Colonic mucosa (tissue), 4 donors: ENCODE results near the gene ISOC2. TPM values are rescaled to one million over a fixed set of nuclear protein-coding genes. Genes with fewer than 3 reads are reported as not detected.

Experiments
- DNase-seq: peaks from one replicate; pipeline ENCODE4 v3.0.0-alpha.2; 2020
- H3K27ac ChIP-seq: fragments of 200-600 bp; one replicate; pipeline ENCODE4 v1.8.0; 2021
- H3K27me3 ChIP-seq: fragments of 200-600 bp; one replicate; pipeline ENCODE4 v1.8.0; 2021
- H3K36me3 ChIP-seq: fragments of 200-600 bp; one replicate; pipeline ENCODE4 v1.8.0; 2021
- H3K4me1 ChIP-seq: fragments of 200-600 bp; one replicate; pipeline ENCODE4 v1.8.0; 2021; ENCODE audit warnings: mild to moderate bottlenecking
- H3K4me3 ChIP-seq: fragments of 200-600 bp; one replicate; pipeline ENCODE4 v1.8.0; 2021
- H3K9ac ChIP-seq, 2 donors: one replicate each; pipeline ENCODE4 v1.7.0; 2013; ENCODE audit warnings: control low read depth in 2 of 2, low read depth in 2 of 2, low read length in 2 of 2
- H3K9me3 ChIP-seq: fragments of 200-600 bp; one replicate; pipeline ENCODE4 v1.8.0; 2021
- intact Hi-C: fragments of 100-400 bp; cut with DNase I; formaldehyde crosslinking; loops from one replicate; pipeline ENCODE4 v1.14.1; 2022
- total RNA-seq, 2 donors: library from RNA; stranded (reverse); fragmentation: NEBNext Ultra II Directional in 1 of 2; extraction: Animal tissue kit (Norgen Biotek cat#: 25700) in 1 of 2; gene quantifications; one replicate each; pipeline ENCODE4 v1.2.1, GENCODE V29; 2021
- TF ChIP-seq, protein P1 (sequence below): fragments of 200-600 bp; IDR thresholded peaks from one replicate; pipeline ENCODE4 v1.8.0; 2022; ENCODE audit warnings: antibody characterized with exemption, mild to moderate bottlenecking
- donor health status: healthy.
- donor health status: DM: no; HTN: no; CAD: no.
- donor health status: DM: no; HTN: no; CAD: no.

The ISOC2 gene
- total RNA-seq, 2 donors from 2014 or later: 89.8 to 132 TPM

DNA sequence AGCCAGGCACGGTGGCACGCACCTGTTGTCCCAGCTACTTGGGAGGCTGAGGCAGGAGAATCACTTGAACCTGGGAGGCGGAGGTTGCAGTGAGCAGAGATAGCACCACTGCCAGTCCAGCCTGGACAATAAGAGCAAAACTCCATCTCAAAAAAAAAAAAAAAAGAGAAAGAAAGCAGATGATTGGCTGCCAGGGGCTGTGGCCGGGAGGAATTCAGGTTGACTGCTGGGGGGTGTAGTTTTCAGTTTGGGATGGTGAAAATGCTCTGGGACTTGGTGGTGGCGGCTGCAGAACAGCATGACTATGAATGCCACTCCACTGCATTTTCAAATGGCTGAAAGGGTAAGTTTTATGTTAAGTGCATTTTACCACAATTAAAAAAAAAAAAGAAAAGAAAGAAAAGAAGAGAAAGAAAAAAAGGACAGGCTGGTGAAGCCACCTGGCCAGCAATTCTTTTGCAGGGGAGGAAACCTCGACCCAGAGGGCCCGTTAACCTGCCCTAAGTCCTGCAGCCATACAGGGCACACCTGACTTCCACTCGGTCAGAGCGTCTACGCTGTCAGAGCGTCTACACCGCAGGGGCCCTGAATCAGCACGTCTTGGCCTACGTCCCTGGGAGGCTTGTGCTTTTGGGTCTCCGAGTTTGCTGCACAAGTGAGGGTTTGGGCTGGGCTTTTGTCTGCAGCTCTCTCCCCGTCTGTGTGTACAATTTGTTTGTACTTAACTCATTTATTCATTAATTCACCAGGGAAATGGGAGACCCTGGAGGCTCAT, 3.6 kb downstream of the ISOC2 start:
- Histone ChIP-seq H3K9ac (no peak overlapping the region), H3K4me3 (no peak overlapping the region), H3K4me1 (no peaks in the 10 kb centered on the region), H3K27me3 (no peaks in the 10 kb centered on the region), H3K27ac (no peak overlapping the region), H3K9me3 (no peaks in the 10 kb centered on the region), H3K36me3 (no peaks in the 10 kb centered on the region)
- no peak for DNase-seq
- TF ChIP-seq, protein P1, sequence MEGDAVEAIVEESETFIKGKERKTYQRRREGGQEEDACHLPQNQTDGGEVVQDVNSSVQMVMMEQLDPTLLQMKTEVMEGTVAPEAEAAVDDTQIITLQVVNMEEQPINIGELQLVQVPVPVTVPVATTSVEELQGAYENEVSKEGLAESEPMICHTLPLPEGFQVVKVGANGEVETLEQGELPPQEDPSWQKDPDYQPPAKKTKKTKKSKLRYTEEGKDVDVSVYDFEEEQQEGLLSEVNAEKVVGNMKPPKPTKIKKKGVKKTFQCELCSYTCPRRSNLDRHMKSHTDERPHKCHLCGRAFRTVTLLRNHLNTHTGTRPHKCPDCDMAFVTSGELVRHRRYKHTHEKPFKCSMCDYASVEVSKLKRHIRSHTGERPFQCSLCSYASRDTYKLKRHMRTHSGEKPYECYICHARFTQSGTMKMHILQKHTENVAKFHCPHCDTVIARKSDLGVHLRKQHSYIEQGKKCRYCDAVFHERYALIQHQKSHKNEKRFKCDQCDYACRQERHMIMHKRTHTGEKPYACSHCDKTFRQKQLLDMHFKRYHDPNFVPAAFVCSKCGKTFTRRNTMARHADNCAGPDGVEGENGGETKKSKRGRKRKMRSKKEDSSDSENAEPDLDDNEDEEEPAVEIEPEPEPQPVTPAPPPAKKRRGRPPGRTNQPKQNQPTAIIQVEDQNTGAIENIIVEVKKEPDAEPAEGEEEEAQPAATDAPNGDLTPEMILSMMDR: no peak
- intact Hi-C loops: no loop called here

DNA sequence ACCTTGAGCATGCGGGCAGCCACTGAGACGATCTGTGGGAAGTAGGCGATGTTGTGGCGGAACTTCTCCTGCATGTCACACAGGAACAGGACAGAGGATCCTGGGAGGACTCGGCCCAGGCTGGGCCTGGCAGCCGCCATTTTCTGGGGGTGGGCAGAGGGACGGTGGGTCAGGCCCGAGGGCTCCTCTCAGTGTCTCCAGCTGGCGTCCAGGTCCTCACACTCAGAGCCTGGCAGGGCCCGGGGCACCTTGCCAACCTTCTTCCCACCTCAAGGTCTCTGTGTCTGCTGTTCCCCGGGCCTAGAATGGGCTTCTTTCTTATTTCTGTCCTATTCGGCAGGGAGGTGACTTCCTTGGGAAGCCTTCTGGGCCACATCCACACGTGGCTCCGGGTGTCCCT, 5.1 kb downstream of the ISOC2 start:
- H3K4me3 ChIP-seq: no peak overlapping the region
- intact Hi-C loops: no loop called here
- no peak overlapping the region for H3K27ac ChIP-seq
- no peaks in the 10 kb centered on the region for H3K9me3 ChIP-seq
- peaks cover 11% of the 10 kb centered on the region for H3K27me3 ChIP-seq
- TF ChIP-seq, protein P1: no peak
- H3K9ac ChIP-seq: no peak overlapping the region
- no peak for DNase-seq
- H3K4me1 ChIP-seq: no peaks in the 10 kb centered on the region
- H3K36me3 ChIP-seq: no peaks in the 10 kb centered on the region

DNA sequence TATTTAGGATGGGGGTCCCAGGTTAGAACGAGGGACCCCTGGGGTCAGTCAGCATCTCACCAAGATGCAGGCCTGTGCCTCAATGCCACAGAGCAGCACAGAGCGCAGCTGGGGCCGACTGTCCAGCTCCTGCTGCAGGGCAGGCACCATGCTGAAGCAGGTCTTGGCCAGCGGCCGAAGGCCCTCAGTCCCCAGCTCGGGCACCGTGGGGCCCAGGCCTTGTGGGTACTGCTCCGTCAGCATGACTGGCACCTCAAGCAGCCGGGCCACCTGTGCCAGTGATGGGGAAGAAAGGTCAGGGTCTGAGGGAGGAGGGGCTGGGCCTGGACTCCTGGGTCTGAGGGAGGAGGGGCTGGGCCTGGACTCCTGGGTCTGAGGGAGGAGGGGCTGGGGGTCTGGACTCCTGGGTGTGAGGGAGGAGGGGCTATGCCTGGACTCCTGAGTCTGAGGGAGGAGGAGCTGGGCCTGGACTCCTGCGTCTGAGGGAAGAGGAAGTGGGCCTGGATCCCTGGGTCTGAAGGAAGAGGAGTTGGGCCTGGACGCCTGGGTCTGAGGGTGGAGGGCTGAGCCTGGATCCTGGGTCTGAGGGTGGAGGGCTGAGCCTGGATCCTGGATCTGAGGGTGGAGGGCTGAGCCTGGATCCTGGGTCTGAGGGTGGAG, 5.7 kb downstream of the ISOC2 start:
- Histone ChIP-seq H3K27ac (no peak overlapping the region), H3K4me3 (no peak overlapping the region), H3K9me3 (no peaks in the 10 kb centered on the region), H3K36me3 (no peaks in the 10 kb centered on the region), H3K9ac (no peak overlapping the region), H3K27me3 (peaks cover 14% of the 10 kb centered on the region), H3K4me1 (no peaks in the 10 kb centered on the region)
- intact Hi-C loops: no loop called here
- TF ChIP-seq, protein P1: no peak
- no peak for DNase-seq

DNA sequence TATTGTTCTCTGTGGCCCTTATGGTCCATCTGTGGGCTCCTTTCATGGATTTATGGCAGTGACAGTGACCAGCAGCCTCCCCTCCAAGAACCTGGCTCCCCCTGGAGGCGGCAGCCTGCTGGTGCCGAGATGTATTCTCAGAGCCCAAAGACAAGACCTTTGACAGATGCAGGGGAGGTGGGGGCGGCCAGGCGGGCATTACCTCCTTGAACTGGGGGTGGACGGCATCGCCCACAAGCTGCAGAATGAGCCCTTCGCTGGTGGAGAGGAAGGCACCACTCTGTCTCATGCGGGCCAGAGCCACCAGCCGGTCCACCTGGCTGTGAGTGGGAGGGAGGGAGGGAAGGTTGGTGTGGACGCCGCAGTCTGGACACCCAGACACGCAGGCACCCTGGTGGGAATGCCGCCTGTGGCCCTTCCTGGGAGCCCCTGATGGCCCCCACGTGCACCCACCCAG, 6.6 kb downstream of the ISOC2 start:
- H3K4me3 ChIP-seq: no peak overlapping the region
- no peak for DNase-seq

DNA sequence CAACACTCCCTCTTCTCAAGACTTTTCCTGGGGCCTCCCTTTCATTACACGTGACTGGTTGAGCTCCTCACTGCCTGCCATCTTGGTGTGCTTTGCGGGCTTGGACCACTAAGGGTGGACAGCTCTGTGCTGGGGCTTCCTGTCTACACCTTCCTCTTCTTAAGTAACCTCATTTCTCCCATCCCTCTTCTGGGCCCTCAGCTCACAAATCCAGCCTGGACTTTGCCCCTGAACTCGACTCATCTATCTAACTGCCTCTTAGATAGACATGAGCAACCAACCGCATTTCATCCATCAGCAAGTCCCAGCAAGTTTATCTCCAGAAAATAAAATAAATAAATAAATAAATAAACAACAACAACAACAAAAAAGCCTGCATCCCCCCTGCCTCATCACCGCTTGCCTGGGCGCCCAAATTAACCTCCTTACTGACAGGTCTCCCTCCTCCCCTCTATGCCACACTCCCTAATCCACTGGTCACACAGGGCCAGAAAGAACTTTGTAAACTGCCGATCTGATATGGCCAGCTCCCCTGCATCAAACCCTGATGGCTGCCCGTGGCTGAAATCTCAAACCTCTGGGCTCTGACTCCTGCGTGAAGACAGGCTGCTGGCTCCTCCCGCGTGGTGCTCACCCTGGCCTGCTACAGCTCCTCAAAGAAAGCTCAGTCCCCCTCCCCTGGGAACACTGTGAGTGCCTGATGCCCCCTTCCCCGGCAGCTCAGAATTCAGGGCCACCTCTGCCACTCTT, 7.8 kb downstream of the ISOC2 start:
- Histone ChIP-seq H3K9me3 (no peaks in the 10 kb centered on the region), H3K27ac (no peak overlapping the region), H3K4me1 (no peaks in the 10 kb centered on the region), H3K9ac (no peak overlapping the region), H3K36me3 (no peaks in the 10 kb centered on the region), H3K27me3 (peaks cover 22% of the 10 kb centered on the region), H3K4me3 (no peak overlapping the region)
- TF ChIP-seq, protein P1: no peak
- DNase-seq: no peak
- intact Hi-C loops: no loop called here

More for the DNA sequence above, 6.6 kb downstream of the ISOC2 start:
- Histone ChIP-seq H3K4me1 (no peaks in the 10 kb centered on the region), H3K27me3 (peaks cover 14% of the 10 kb centered on the region), H3K36me3 (no peaks in the 10 kb centered on the region), H3K9me3 (no peaks in the 10 kb centered on the region), H3K9ac (no peak overlapping the region), H3K27ac (no peak overlapping the region)
- intact Hi-C loops: no loop called here
- TF ChIP-seq, protein P1: peak; percentile 37
